NCI-H1048 (cell line): ENCODE data around the gene CFAP77.

Experiments
- DNase-seq: peaks from one replicate; lab custom pipeline; 2025; lab: John Stamatoyannopoulos, UW

Gene CFAP77

DNA sequence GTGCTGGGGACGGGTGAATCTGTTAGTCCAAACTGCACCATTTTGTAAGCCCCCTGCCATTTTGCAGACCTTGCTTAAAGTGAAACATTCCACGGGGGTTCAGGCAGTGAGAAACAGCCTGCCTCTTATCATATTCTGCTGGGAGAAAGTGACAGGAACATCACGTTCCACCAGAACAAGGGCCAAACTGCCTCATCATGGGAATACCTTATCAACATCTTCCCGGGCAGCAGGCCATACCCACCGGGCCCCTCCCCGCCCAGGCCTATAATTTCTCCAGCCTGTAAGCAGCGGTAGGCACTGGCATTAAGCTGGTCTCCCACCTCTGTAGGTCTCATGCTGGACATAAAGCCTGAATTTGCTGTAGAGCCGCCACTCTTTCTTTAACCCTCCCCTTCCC is 1.5 kb upstream of the CFAP77 start:
- DNase-seq: no peak

GRCh38 chr9:132410642-132411041 is 631 bp downstream of the CFAP77 start:
- DNase-seq: no peak

- no peak for DNase-seq
These were observed 1.1 kb downstream of the CFAP77 start for GRCh38 chr9:132411091-132411508.

DNA sequence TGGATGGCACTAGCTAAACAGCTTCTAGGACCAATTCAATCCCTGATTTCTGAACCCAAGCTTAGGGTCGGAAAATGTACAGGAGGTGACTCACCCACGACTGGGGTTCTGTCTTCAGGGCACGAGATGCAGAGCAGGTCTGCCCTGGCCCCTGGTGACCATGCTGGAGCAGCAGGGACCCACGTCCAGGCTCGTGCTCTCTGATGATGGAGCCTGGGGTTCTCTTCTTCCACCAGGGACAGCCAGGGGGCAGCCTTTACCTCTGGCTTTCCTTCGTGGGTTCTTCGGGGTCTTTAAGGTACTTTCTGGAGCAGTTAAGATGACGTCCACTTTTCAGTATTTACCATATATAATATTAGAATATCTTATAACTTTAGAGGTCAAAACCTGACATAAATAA is 2.1 kb downstream of the CFAP77 start:
- DNase-seq: no peak

- no peak for DNase-seq
These were observed 3.9 kb downstream of the CFAP77 start for GRCh38 chr9:132413926-132414325.

- no peak for DNase-seq
These were observed 4.7 kb downstream of the CFAP77 start for GRCh38 chr9:132414731-132415130.

DNA sequence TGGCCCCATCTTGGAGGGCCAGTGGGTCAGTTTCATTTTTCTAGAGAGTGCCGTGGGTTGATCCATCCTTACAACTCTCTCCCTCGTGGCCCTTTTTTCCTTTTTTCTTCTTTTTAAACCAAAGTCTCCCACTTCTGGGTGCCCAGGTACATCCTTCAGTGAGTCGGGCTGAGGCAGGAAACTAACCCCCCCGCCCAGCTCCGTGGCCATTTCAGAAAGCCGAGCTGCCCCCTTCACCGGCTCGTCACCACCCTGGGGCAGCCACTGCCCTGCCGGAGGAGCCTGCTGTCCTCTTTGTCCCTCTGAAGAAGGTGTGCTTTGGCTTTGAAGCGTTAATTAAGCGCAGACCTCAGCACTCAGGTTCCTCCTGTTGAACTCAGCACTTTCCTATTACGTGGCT is 5.2 kb downstream of the CFAP77 start:
- no peak for DNase-seq

DNA sequence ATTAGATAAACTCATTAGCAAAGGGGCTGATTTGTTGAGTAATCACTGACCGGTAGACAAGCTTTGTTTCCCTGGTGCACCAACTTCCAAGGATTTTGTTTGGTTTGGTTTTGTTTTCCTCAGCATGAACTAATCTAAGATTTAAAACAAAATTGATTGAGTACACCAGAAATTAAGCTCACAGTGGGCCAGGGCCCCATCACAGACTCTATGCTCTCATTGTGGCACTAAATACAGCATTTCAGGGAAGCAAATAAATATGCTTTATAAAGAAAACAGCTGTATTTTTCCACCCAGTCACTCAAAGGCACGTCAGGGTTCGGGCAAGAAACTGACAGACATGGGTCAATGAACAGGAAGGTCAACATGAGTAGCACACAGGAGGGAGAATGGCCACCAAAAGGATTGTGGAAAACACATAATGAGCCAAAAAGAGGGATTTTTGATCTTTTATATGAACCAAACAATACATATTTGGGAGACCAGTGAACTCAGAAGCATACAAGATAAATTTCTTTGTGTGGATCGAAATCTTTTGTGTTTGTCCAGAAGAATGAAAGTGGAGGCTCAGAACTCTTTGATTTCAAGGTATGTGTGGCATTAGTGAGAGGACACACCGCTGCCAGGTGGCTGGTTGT is 8.8 kb downstream of the CFAP77 start:
- no peak for DNase-seq

DNA sequence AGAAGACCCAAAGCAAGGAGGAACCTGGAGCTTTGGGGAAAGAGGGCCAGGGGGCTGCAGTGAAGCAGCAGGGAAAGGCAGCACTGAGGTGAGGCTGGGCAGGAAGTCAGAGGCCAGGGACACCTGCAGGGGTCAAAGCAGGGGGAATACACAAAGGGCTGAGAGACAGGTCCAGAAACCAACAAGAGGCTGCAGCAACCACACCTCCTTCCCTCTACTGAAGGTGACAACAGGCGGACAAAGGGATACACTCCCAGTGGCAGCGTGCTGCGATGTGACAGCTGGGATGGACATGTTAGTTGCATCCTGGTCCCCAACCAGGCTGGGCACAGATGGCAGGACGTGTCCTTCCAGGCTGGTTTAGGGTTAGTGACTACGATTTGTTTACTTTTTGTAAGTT is 12.6 kb downstream of the CFAP77 start:
- DNase-seq: no peak

GRCh38 chr9:132423503-132423902 is 13.5 kb downstream of the CFAP77 start:
- no peak for DNase-seq

DNA sequence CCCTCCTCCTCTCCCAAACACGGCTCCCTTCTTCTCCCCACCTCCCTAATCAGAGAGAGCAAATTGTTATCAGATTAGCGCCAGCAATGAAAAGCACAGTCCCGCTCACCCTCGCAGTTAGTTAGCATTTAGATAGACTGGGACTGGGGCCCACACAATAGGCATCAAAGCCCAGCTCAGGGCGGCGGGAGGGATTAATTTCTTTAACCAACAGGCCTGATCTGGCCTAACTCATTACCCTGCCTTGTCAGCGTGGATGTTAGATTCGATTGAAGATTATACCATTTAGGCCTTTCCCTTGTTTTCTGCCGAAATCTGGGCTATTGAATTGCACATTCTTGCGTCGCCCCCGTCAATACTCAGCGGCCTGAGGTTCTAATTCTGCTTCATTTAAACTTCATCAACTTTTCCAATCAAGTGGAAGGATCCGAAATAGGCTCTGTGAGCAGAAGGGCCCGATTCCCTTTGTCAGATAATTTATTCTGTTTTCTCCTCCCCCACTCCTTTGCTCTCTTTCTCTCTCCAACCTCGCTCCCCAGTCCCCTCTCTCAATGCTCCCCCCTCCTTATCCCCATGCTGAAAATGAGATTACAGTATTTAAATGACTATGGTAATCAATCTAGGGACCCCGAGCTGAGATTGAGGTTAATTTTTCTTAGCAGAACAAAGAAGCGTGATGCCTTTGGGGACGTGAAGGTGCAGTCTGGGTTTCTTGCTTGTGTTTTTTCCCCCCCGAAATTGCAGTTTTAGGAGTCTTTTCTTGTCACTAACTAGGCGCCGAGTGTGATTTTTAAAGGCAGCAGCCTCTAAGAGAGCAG is 15.1 kb downstream of the CFAP77 start:
- DNase-seq: no peak

GRCh38 chr9:132425675-132426062 is 15.7 kb downstream of the CFAP77 start:
- no peak for DNase-seq

DNA sequence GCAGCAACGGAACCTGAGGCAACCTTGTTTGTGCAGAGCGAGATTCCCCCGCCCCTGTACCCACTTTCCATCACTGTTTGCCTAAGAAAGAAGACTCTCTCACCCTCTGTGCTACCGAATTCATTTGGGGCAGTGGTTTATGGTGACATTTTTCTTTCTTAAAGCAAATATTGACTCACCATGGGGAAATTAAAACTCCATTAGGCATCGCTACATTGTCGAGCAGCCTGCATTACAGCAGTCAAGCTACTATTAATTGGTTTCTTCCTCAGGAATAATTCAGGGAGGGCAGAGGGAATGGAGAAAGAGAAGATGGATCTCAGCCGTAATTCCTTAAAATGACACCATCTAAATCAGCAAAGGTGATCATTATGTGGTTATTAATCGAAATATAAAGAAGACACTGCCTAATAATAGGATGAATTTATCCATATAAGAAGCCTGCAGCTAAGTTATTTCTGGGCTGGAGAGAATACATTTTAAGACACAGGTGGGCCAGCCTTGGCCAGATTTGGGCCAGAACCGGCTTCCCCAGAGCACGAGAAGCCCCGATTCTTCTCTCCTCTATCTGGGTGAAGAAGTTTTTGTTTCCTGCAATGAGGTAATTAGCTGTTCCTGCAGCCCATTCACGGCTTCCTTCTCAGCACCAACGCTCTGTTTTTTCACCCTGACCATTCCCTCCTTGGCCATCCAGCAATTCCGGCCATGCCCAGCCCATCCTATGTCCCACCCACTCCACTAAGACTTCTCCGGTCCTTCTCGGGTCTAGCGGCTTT is 16.8 kb downstream of the CFAP77 start:
- DNase-seq: no peak

GRCh38 chr9:132430998-132431397 is 21.0 kb downstream of the CFAP77 start:
- no peak for DNase-seq

DNA sequence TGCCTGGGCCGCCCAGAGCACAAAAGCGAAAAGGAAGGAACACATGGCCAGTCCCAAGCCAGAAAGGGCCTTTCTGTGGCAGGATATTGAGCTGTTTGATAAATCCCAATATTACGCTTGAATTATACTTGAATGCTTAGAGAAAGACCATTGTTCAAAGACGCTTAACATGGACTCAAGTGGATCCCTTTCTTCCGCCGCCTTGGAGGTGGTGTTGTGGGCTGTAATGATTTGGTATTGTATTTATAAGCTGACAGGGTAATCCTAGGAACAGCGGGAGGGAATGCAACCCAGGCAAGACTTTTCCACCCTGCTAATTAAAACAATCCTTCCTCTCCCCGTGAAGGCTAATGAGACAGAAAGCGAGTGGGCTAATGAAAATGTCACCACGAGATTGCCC is 24.9 kb downstream of the CFAP77 start:
- DNase-seq: no peak

DNA sequence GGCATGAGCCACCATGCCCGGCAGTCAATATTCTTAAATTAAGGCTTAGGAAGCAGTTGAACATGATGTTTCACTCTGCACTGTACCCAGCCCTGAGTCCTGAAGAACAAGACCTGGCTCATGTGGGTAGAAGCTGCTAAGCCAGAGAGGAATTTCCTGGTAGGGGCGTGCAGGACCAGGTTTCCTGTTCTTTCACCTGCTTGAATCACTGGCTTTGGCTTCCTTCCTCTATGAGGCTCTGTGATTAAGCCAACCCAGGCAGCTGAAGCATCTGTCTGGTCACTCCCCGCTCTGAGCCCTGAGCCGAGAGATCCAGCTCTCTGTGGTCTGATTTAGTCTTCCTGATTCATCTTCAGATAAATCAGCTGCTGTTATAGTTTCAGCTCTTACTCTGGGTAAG is 29.1 kb downstream of the CFAP77 start:
- DNase-seq: no peak

GRCh38 chr9:132440735-132441134 is 30.7 kb downstream of the CFAP77 start:
- no peak for DNase-seq

GRCh38 chr9:132441404-132441803 is 31.4 kb downstream of the CFAP77 start:
- DNase-seq: no peak

GRCh38 chr9:132443951-132444607 is 34.1 kb downstream of the CFAP77 start:
- DNase-seq: no peak

GRCh38 chr9:132446887-132447286 is 36.9 kb downstream of the CFAP77 start:
- no peak for DNase-seq

DNA sequence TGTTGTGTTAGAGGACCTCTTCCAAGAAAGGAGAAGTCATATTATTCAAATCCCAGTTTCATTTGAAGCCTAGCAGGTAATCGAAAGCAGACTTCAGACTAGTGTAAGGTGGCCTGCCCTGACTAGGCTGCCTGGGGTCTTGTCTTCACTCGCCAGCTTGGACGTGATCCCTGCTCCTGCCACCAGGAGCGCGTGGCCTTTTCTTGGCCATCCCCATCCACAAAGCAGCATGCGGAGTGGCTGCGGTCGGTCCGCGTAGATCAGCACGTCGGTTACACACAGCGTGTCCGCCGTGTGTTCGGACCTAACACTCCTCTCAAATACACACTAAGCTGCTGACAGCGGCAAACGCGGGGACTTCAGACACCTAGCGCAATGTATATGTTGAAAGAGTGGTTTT is 37.3 kb downstream of the CFAP77 start:
- DNase-seq: no peak

- DNase-seq: no peak
These were observed 37.9 kb downstream of the CFAP77 start for GRCh38 chr9:132447902-132448301.
